HepG2 (cell line): ENCODE data around the gene PPP3R2. TPM values are rescaled to one million over a fixed set of nuclear protein-coding genes. Genes with fewer than 3 reads are reported as not detected.

ENCODE experiments used
- ATAC-seq: fragments of 200-7000 bp; cut with Tn5 transposase; 3 replicates; pipeline ENCODE4 v1.9.1; 2020; ENCODE audit warnings: mild to moderate bottlenecking, moderate library complexity
- BruUV-seq: library from RNA; stranded (reverse); fragments of 400-500 nt; replicated peaks from 2 replicates; lab custom pipeline; 2021; lab: Mats Ljungman, UMichigan
- CTCF ChIA-PET: fragments of 300-600 bp; formaldehyde crosslinking; extraction: SDS; loops from one replicate; lab custom pipeline; 2021; ENCODE audit warnings: low total read pairs, inconsistent platforms, low intra/inter-chr PET ratio; lab: Yijun Ruan, JAX
- POLR2A ChIA-PET: fragments of 350-600 bp; sonication (Branson Sonifier 250); formaldehyde crosslinking; loops from one replicate; lab custom pipeline; 2020; ENCODE audit warnings: antibody characterized with exemption, inconsistent platforms; lab: Yijun Ruan, JAX
- DNase-seq: peaks from one replicate; pipeline ENCODE4 v3.0.0-alpha.2; 2015; ENCODE audit warnings: low spot score
- FAIRE-seq: peaks from 3 replicates; lab custom pipeline; 2011; peaks lifted over from hg19 to GRCh38; lab: Jason Lieb, UNC
- H2AFZ ChIP-seq: one replicate; pipeline ENCODE4 v1.6.1; 2011; ENCODE audit warnings: low read length, inconsistent platforms
- H3K27ac ChIP-seq: fragments of 300-600 bp; 3 replicates; pipeline ENCODE4 v1.8.0; 2011; ENCODE audit warnings: mixed run types, mild to moderate bottlenecking, mixed read lengths, low read length, inconsistent platforms; ENCODE audit not compliant: insufficient read depth; ENCODE audit errors: extremely low read length
- H3K27me3 ChIP-seq, 2 experiments: fragments of 200-600 bp in 1 of 2; 2 replicates in 1 of 2; 3 replicates in 1 of 2; pipeline versions ENCODE4 v1.6.0 to v1.8.0; 2011; ENCODE audit warnings: low read length in 2 of 2, mild to moderate bottlenecking in 2 of 2, moderate library complexity in 2 of 2, inconsistent platforms in 1 of 2; ENCODE audit not compliant: insufficient read depth in 2 of 2, control insufficient read depth in 1 of 2
- H3K36me3 ChIP-seq, 2 experiments: fragments of 200-600 bp in 1 of 2; replicated peaks in 1 of 2; 2 replicates in 1 of 2; 3 replicates in 1 of 2; pipeline versions ENCODE4 v1.5.1 to v1.8.0; 2011; ENCODE audit warnings: low read length in 2 of 2, inconsistent platforms in 1 of 2; ENCODE audit not compliant: insufficient read depth in 2 of 2, control insufficient read depth in 1 of 2
- H3K4me1 ChIP-seq: 2 replicates; pipeline ENCODE4 v1.5.1; 2012; ENCODE audit warnings: low read length, inconsistent platforms; ENCODE audit not compliant: insufficient read depth
- H3K4me2 ChIP-seq: 2 replicates; pipeline ENCODE4 v1.6.0; 2011; ENCODE audit warnings: low read depth, low read length, inconsistent platforms
- H3K4me3 ChIP-seq, 3 experiments: fragments of 200-600 bp in 1 of 3; sonication (generic), shearing (Covaris generic) in 1 of 3; replicated peaks in 1 of 3; 2 replicates each; pipeline ENCODE4 v1.5.1; 2011 to 2016; ENCODE audit warnings: low read length in 3 of 3, inconsistent platforms in 2 of 3, low read depth in 2 of 3, mild to moderate bottlenecking in 2 of 3, control low read depth in 1 of 3, mixed read lengths in 1 of 3; ENCODE audit not compliant: insufficient read depth in 1 of 3
- H3K79me2 ChIP-seq: one replicate; pipeline ENCODE4 v1.6.1; 2011; ENCODE audit warnings: low read length, inconsistent platforms; ENCODE audit not compliant: insufficient read depth
- H3K9ac ChIP-seq: 2 replicates; pipeline ENCODE4 v1.6.0; 2011; ENCODE audit warnings: mild to moderate bottlenecking, low read depth, low read length, inconsistent platforms; ENCODE audit not compliant: insufficient read depth
- H3K9me3 ChIP-seq: 2 replicates; pipeline ENCODE4 v1.5.1; 2012; ENCODE audit warnings: mild to moderate bottlenecking, low read length
- H4K20me1 ChIP-seq: 2 replicates; pipeline ENCODE4 v1.6.0; 2011; ENCODE audit warnings: inconsistent platforms, mild to moderate bottlenecking, low read length, moderate library complexity; ENCODE audit not compliant: insufficient read depth
- ATF7 ChIP-seq, 2 experiments: fragments of 450-650 bp in 1 of 2; sonication (generic) in 1 of 2; formaldehyde crosslinking in 1 of 2; IDR thresholded peaks; 2 replicates each; pipeline versions ENCODE4 v1.4.0 to v1.6.1; 2016 to 2020; ENCODE audit warnings: antibody characterized with exemption in 1 of 2, mild to moderate bottlenecking in 1 of 2, missing genetic modification reagents in 1 of 2
- CEBPB ChIP-seq: IDR thresholded peaks from 2 replicates; pipeline ENCODE4 v1.6.1; 2011; ENCODE audit warnings: low read depth, low read length, improper control_type of control experiment, borderline replicate concordance
- HNRNPH1 ChIP-seq: fragments of 200-400 bp; formaldehyde crosslinking; optimal IDR thresholded peaks from 2 replicates; pipeline ENCODE3; 2017; ENCODE audit warnings: mild to moderate bottlenecking, low read depth, low read length
- JDP2 ChIP-seq: sonication (generic); formaldehyde crosslinking; IDR thresholded peaks from 2 replicates; pipeline ENCODE4 v1.8.1; 2022; ENCODE audit warnings: missing genetic modification reagents, borderline replicate concordance
- STAT5B ChIP-seq: sonication (generic); formaldehyde crosslinking; IDR thresholded peaks from 2 replicates; pipeline ENCODE4 v1.4.0; 2020; ENCODE audit warnings: missing genetic modification reagents
- ZNF431 ChIP-seq: sonication (generic); formaldehyde crosslinking; IDR thresholded peaks from 2 replicates; pipeline ENCODE4 v1.9.0; 2022; ENCODE audit warnings: missing genetic modification reagents, low read depth, mild to moderate bottlenecking, borderline replicate concordance
- WGBS: methylation state at CpG from one replicate; pipeline ENCODE4 v1.1.6; 2017; ENCODE audit warnings: low lambda C conversion rate; 5-methylcytosine and 5-hydroxymethylcytosine counted together
- in situ Hi-C: cut with HindIII; loops from 2 replicates; pipeline ENCODE4 v1.10.0; 2017; ENCODE audit warnings: low pct_unique_long_range_greater_than_20kb; ENCODE audit not compliant: extremely low pct_ligation_motif_present
- intact Hi-C: fragments of 100-400 bp; cut with micrococcal nuclease; formaldehyde crosslinking; loops from one replicate; pipeline ENCODE4 v1.10.0; 2022; ENCODE audit not compliant: unreplicated experiment
- polyA plus RNA-seq, 8 experiments: library from polyadenylated mRNA; depleted of rRNA in 3 of 8; stranded (reverse) in 7 of 8; unstranded in 1 of 8; fragments of >200 nt; fragmentation: Illumina TruSeq in 4 of 8; extraction: Trizol in 4 of 8; gene quantifications; 2 replicates each; pipeline versions ENCODE4 v1.2.1 to v1.2.3, GENCODE V29; 2011 to 2016; ENCODE audit warnings: low read depth in 4 of 8, missing spikeins in 1 of 8, mixed read lengths in 1 of 8; ENCODE audit not compliant: insufficient read depth in 1 of 8
- total RNA-seq, 5 experiments: library from RNA; depleted of rRNA; stranded (reverse); fragments of >200 nt; fragmentation: Illumina TruSeq; extraction: Trizol; gene quantifications; 2 replicates each; pipeline ENCODE4 v1.2.3, GENCODE V29; 2016; ENCODE audit warnings: low read depth in 1 of 5

Gene PPP3R2
- total and polyA plus RNA-seq, 2 of the 13 experiments (the other 11 are each of a cell fraction or from before 2014, with no cell fraction given) = not detected

GRCh38 chr9:101569741-101570501 is 24.8 kb downstream of the PPP3R2 start:
- no peak for TF ChIP-seq CEBPB
- no peak for TF ChIP-seq HNRNPH1
- no peak for TF ChIP-seq JDP2 (CRISPR knock-in tag)
- TF ChIP-seq ZNF431 (CRISPR knock-in tag) = no peak
- TF ChIP-seq ATF7 (IDR thresholded peaks at IDR 0.05) = 0 out of 2 replicates have a peak, but pooled peaks have one; percentile 16
- no peak for TF ChIP-seq ATF7 (CRISPR knock-in tag; IDR thresholded peaks at IDR 0.05)

GRCh38 chr9:101567725-101568350 is 26.9 kb downstream of the PPP3R2 start:
- DNase-seq (no peak), ATAC-seq (no peak), FAIRE-seq (no peak)
- ChIA-PET CTCF (interaction anchor here (1.0 to 1.9 kb wide), 3 partner anchors 103 to 109 kb away, joined by 3 to 8 read pairs (median 4); no protein-coding TSS in a partner anchor), POLR2A (no interaction called here)
- H3K4me2 ChIP-seq = no peak overlapping the region
- no TSS peak for BruUV-seq
- 96% methylated on average over 3 of the region's 3 CpGs for WGBS
- no peak for TF ChIP-seq STAT5B (CRISPR knock-in tag)
- H3K36me3 ChIP-seq = peaks cover 0 to 15% of the 10 kb centered on the region in 2 experiments; a peak in 2 of 5 replicates
- no peak overlapping the region for H3K9ac ChIP-seq
- no peaks in the 10 kb centered on the region for H3K9me3 ChIP-seq
- no peak overlapping the region for H3K27ac ChIP-seq
- no peaks in the 10 kb centered on the region for H3K27me3 ChIP-seq
- intact Hi-C loops = loop anchor here (1.0 to 10.0 kb wide), 2 partner anchors 109 to 453 kb away; no protein-coding TSS in a partner anchor
- no peak overlapping the region for H3K4me3 ChIP-seq
- H3K4me1 ChIP-seq = no peaks in the 10 kb centered on the region
- H4K20me1 ChIP-seq = no peaks in the 10 kb centered on the region
- H3K79me2 ChIP-seq = no peaks in the 10 kb centered on the region
- H2AFZ ChIP-seq = no peak overlapping the region
- in situ Hi-C loops = no loop called here

More at GRCh38 chr9:101569741-101570501, 24.8 kb downstream of the PPP3R2 start:
- Histone ChIP-seq H3K4me1 (no peaks in the 10 kb centered on the region), H3K9ac (no peak overlapping the region), H4K20me1 (no peaks in the 10 kb centered on the region), H3K9me3 (no peaks in the 10 kb centered on the region), H3K79me2 (no peaks in the 10 kb centered on the region), H3K27me3 (no peaks in the 10 kb centered on the region), H2AFZ (no peak overlapping the region), H3K4me3 (no peak overlapping the region), H3K36me3 (no peaks in the 10 kb centered on the region), H3K4me2 (no peak overlapping the region), H3K27ac (no peak overlapping the region)
- CTCF ChIA-PET = no interaction called here
- POLR2A ChIA-PET = no interaction called here
- in situ Hi-C loops (no loop called here), intact Hi-C loops (loop anchor here (10.0 kb wide), 1 partner anchor 455 kb away; no protein-coding TSS in a partner anchor)
- DNase-seq (no peak), ATAC-seq (no peak), FAIRE-seq (no peak)
- 90% methylated on average over 5 of the region's 5 CpGs for WGBS
- no TSS peak for BruUV-seq
